ENCODE results near the gene TNFRSF12A. TPM values are rescaled to one million over a fixed set of nuclear protein-coding genes. Genes with fewer than 3 reads are reported as not detected.
A peak's percentile ranks its signal among the peaks of the same experiment; 100 is the strongest.

The TNFRSF12A gene
- total and polyA plus RNA-seq, 9 of the 15 experiments (the other 6 are each of a cell fraction or from before 2014, with no cell fraction given): 0.41 to 61.8 (median 26.5) TPM

DNA sequence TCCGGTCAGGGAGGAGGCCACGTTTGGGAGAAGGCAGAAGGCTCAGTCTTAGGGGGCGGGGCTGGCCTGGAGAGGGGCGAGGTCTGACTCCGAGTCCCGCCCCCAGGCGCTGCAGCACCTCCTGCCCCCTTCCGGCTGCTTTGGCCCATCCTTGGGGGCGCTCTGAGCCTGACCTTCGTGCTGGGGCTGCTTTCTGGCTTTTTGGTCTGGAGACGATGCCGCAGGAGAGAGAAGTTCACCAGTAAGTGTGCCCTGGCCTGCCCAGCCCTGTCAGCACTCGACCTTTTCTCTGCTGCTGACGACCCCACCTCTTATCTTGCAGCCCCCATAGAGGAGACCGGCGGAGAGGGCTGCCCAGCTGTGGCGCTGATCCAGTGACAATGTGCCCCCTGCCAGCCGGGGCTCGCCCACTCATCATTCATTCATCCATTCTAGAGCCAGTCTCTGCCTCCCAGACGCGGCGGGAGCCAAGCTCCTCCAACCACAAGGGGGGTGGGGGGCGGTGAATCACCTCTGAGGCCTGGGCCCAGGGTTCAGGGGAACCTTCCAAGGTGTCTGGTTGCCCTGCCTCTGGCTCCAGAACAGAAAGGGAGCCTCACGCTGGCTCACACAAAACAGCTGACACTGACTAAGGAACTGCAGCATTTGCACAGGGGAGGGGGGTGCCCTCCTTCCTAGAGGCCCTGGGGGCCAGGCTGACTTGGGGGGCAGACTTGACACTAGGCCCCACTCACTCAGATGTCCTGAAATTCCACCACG, 1.5 kb downstream of the TNFRSF12A start (continued):
- TF ChIP-seq DEAF1 (CRISPR knock-in tag; IDR thresholded peaks at IDR 0.05) (no peak), ZNF175 (CRISPR knock-in tag; IDR thresholded peaks at IDR 0.05; ENCODE audit: low read depth) (no peak), TSC22D4 (tag; IDR thresholded peaks at IDR 0.05) (no peak), ZNF277 (CRISPR knock-in tag; IDR thresholded peaks at IDR 0.05; ENCODE audit: borderline replicate concordance) (no peak), CBX5 (IDR thresholded peaks at IDR 0.05; ENCODE audit: borderline replicate concordance, low read depth) (0 out of 2 replicates have a peak, but pooled peaks have one; percentile 6), NFXL1 (CRISPR knock-in tag; IDR thresholded peaks at IDR 0.05) (no peak), SMAD1 (IDR thresholded peaks at IDR 0.05; ENCODE audit: low read depth, low read length, partially characterized antibody) (no peak), OTX1 (CRISPR knock-in tag; IDR thresholded peaks at IDR 0.05) (no peak), TEAD2 (tag; IDR thresholded peaks at IDR 0.05) (no peak), L3MBTL2 (IDR thresholded peaks at IDR 0.05) (no peak)
- TF ChIP-seq, protein P1, sequence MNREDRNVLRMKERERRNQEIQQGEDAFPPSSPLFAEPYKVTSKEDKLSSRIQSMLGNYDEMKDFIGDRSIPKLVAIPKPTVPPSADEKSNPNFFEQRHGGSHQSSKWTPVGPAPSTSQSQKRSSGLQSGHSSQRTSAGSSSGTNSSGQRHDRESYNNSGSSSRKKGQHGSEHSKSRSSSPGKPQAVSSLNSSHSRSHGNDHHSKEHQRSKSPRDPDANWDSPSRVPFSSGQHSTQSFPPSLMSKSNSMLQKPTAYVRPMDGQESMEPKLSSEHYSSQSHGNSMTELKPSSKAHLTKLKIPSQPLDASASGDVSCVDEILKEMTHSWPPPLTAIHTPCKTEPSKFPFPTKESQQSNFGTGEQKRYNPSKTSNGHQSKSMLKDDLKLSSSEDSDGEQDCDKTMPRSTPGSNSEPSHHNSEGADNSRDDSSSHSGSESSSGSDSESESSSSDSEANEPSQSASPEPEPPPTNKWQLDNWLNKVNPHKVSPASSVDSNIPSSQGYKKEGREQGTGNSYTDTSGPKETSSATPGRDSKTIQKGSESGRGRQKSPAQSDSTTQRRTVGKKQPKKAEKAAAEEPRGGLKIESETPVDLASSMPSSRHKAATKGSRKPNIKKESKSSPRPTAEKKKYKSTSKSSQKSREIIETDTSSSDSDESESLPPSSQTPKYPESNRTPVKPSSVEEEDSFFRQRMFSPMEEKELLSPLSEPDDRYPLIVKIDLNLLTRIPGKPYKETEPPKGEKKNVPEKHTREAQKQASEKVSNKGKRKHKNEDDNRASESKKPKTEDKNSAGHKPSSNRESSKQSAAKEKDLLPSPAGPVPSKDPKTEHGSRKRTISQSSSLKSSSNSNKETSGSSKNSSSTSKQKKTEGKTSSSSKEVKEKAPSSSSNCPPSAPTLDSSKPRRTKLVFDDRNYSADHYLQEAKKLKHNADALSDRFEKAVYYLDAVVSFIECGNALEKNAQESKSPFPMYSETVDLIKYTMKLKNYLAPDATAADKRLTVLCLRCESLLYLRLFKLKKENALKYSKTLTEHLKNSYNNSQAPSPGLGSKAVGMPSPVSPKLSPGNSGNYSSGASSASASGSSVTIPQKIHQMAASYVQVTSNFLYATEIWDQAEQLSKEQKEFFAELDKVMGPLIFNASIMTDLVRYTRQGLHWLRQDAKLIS (CRISPR knock-in tag; IDR thresholded peaks at IDR 0.05): no peak
- TF ChIP-seq, protein P2, sequence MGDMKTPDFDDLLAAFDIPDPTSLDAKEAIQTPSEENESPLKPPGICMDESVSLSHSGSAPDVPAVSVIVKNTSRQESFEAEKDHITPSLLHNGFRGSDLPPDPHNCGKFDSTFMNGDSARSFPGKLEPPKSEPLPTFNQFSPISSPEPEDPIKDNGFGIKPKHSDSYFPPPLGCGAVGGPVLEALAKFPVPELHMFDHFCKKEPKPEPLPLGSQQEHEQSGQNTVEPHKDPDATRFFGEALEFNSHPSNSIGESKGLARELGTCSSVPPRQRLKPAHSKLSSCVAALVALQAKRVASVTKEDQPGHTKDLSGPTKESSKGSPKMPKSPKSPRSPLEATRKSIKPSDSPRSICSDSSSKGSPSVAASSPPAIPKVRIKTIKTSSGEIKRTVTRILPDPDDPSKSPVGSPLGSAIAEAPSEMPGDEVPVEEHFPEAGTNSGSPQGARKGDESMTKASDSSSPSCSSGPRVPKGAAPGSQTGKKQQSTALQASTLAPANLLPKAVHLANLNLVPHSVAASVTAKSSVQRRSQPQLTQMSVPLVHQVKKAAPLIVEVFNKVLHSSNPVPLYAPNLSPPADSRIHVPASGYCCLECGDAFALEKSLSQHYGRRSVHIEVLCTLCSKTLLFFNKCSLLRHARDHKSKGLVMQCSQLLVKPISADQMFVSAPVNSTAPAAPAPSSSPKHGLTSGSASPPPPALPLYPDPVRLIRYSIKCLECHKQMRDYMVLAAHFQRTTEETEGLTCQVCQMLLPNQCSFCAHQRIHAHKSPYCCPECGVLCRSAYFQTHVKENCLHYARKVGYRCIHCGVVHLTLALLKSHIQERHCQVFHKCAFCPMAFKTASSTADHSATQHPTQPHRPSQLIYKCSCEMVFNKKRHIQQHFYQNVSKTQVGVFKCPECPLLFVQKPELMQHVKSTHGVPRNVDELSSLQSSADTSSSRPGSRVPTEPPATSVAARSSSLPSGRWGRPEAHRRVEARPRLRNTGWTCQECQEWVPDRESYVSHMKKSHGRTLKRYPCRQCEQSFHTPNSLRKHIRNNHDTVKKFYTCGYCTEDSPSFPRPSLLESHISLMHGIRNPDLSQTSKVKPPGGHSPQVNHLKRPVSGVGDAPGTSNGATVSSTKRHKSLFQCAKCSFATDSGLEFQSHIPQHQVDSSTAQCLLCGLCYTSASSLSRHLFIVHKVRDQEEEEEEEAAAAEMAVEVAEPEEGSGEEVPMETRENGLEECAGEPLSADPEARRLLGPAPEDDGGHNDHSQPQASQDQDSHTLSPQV (IDR thresholded peaks at IDR 0.05): 0 out of 2 replicates have a peak, but pooled peaks have one; percentile 27

All from K562 (cell line).